ENCODE data around the gene U2AF1L4. TPM values are rescaled to one million over a fixed set of nuclear protein-coding genes. Genes with fewer than 3 reads are reported as not detected.

U2AF1L4 gene
- total and polyA plus RNA-seq, 2 of the 4 experiments (the other 2 are of a cell fraction): 6.1 to 15.0 TPM

DNA sequence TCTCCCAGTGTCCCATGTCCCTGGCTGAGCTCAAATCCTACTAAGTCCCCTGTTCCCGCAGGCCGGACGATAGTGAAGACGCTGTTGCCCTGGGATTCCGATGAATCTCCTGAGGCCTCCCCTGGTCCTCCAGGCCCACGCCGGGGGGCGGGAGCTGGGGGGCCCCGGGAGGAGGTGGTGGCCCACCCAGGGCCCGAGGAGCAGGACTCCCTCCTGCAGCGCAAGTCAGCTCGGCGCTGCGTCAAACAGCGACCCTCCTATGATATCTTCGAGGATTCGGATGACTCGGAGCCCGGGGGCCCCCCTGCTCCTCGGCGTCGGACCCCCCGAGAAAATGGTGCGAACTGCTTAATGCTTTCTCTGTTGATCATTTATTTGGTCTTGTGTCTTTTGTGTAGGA, 21.5 kb downstream of the U2AF1L4 start:
- H2BK120ac ChIP-seq (ENCODE audit: low read depth, low read length): no peak overlapping the region
- BruUV-seq (replicated peaks): no TSS peak
- H3K27ac ChIP-seq (ENCODE audit: insufficient read depth, low read length): no peak overlapping the region
- no peak overlapping the region for H3K4ac ChIP-seq (ENCODE audit: low read depth, low read length)
- H2BK5ac ChIP-seq (ENCODE audit: low read depth, low read length, poor library complexity, severe bottlenecking): no peak overlapping the region
- H4K8ac ChIP-seq (ENCODE audit: low read depth in 2 of 2, low read length in 2 of 2): no peak overlapping the region
- H2AK5ac ChIP-seq (ENCODE audit: low read depth, low read length): no peak overlapping the region
- no peak overlapping the region for H3K14ac ChIP-seq (replicated peaks; ENCODE audit: low read depth, low read length)
- no peak overlapping the region for H3K9ac ChIP-seq (ENCODE audit: low read depth, low read length)
- in situ Hi-C loops (cut with MboI; ENCODE audit: low sequenced_read_pairs) (no loop called here), intact Hi-C loops (cut with micrococcal nuclease) (no loop called here), dilution Hi-C loops (cut with HindIII; ENCODE audit: low sequenced_read_pairs, unreplicated experiment) (no loop called here)
- ChIA-PET POLR2A (ENCODE audit: unreplicated experiment) (interaction anchor here (0.6 kb wide), 1 partner anchor 17 kb away, joined by 3 read pairs; no protein-coding TSS in a partner anchor), CTCF (no interaction called here)
- TF ChIP-seq, protein P1, sequence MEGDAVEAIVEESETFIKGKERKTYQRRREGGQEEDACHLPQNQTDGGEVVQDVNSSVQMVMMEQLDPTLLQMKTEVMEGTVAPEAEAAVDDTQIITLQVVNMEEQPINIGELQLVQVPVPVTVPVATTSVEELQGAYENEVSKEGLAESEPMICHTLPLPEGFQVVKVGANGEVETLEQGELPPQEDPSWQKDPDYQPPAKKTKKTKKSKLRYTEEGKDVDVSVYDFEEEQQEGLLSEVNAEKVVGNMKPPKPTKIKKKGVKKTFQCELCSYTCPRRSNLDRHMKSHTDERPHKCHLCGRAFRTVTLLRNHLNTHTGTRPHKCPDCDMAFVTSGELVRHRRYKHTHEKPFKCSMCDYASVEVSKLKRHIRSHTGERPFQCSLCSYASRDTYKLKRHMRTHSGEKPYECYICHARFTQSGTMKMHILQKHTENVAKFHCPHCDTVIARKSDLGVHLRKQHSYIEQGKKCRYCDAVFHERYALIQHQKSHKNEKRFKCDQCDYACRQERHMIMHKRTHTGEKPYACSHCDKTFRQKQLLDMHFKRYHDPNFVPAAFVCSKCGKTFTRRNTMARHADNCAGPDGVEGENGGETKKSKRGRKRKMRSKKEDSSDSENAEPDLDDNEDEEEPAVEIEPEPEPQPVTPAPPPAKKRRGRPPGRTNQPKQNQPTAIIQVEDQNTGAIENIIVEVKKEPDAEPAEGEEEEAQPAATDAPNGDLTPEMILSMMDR (conservative IDR thresholded peaks at IDR 0.05; ENCODE audit: low read depth, low read length): no peak
- no peak overlapping the region for H4K5ac ChIP-seq (ENCODE audit: low read depth, low read length)
- no peak overlapping the region for H3K4me2 ChIP-seq (ENCODE audit: low read depth, low read length)
- no peak overlapping the region for H2BK15ac ChIP-seq (ENCODE audit: low read depth, low read length)
- no peaks in the 10 kb centered on the region for H3K9me3 ChIP-seq (ENCODE audit: control insufficient read depth, insufficient read depth, low read length)
- H3K79me1 ChIP-seq (ENCODE audit: low read depth in 1 of 2, low read length in 2 of 2): peaks cover 16 to 44% of the 10 kb centered on the region in 2 experiments; a peak in 3 of 4 replicates
- no peak overlapping the region for H3K56ac ChIP-seq (ENCODE audit: extremely low read depth, insufficient read depth, low read length)
- H2AFZ ChIP-seq (replicated peaks; ENCODE audit: low read length, poor library complexity): no peak overlapping the region
- DNase-seq (no peak), ATAC-seq (ENCODE audit: low read depth) (no peak)
- H3K23ac ChIP-seq (ENCODE audit: low read depth, low read length): no peak overlapping the region
- H2BK20ac ChIP-seq (ENCODE audit: low read depth, low read length): no peak overlapping the region
- peaks cover 26% of the 10 kb centered on the region for H4K20me1 ChIP-seq (ENCODE audit: insufficient read depth, low read length)
- peaks cover 6% of the 10 kb centered on the region for H3K4me1 ChIP-seq (ENCODE audit: control insufficient read depth, insufficient read depth, low read length)
- H3K36me3 ChIP-seq (ENCODE audit: control insufficient read depth, insufficient read depth, low read length): peaks cover 76% of the 10 kb centered on the region
- 98% methylated on average over 19 of the region's 24 CpGs; no CpG with 5 or more reads in 1 of the 2 experiments for WGBS, 2 experiments (ENCODE audit: extremely low coverage in 2 of 2, insufficient read length in 1 of 2)
- no peak overlapping the region for H3K18ac ChIP-seq (ENCODE audit: low read depth, low read length)
- no peak overlapping the region for H3K4me3 ChIP-seq (ENCODE audit: insufficient read depth, low read depth, low read length)
- no peaks in the 10 kb centered on the region; the same call in 1 of the 2 replicates for H3K9me1 ChIP-seq (ENCODE audit: insufficient read depth, low read length)
- no peaks in the 10 kb centered on the region for H3K27me3 ChIP-seq (ENCODE audit: control insufficient read depth, insufficient read depth, low read length)
- no peak overlapping the region for H2AK9ac ChIP-seq (replicated peaks; ENCODE audit: low read depth, low read length, poor library complexity)
- no peak overlapping the region for H4K91ac ChIP-seq (ENCODE audit: insufficient read depth, low read depth, low read length)
